Measurements from ENCODE around the gene NCAM1.
"Not testable (repeated sequence)": the region's sequence is repeated elsewhere in the genome, so short reads cannot be mapped to it uniquely, and the experiment has no call there.

DNA sequence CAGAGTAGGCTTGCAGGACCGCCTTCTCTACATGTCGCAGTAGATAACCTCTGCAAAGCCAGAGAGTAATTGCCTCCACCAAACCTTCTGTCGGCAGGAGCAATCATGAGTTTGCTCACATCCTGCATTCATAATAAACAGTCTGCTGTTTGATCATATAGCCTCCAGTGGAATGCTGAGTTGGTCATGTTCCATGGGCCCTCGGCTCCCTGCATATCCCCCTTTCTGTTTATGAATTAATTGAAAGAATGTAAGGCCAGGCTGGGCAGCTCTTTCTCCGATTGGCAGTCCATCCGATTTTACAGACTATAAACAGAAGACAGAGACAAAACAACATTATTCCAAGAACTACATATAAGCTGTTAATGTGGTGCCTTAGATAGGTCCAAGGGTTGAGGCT is 36.4 kb upstream of the NCAM1 start:
- not testable (repeated sequence) for TF ChIP-seq CTCF (conservative IDR thresholded peaks at IDR 0.05); EZH2 (IDR thresholded peaks at IDR 0.05; ENCODE audit: low read depth)
